Left ventricle myocardium inferior (tissue), 1 donor: ENCODE data around the gene ZACN. TPM values are rescaled to one million over a fixed set of nuclear protein-coding genes. Genes with fewer than 3 reads are reported as not detected.

Source experiments
- DNase-seq: peaks from one replicate; pipeline ENCODE4 v3.0.0-alpha.2; 2020
- H3K27ac ChIP-seq: fragments of 200-600 bp; replicated peaks from 2 replicates; pipeline ENCODE4 v1.8.0; 2021
- H3K27me3 ChIP-seq: fragments of 200-600 bp; 2 replicates; pipeline ENCODE4 v1.8.0; 2021; ENCODE audit warnings: low read depth
- H3K36me3 ChIP-seq: fragments of 200-600 bp; 2 replicates; pipeline ENCODE4 v1.8.0; 2021
- H3K4me1 ChIP-seq: fragments of 200-600 bp; 2 replicates; pipeline ENCODE4 v1.8.0; 2021
- H3K4me3 ChIP-seq: fragments of 200-600 bp; 2 replicates; pipeline ENCODE4 v1.8.0; 2021; ENCODE audit warnings: mild to moderate bottlenecking, moderate library complexity
- H3K9me3 ChIP-seq: fragments of 200-600 bp; replicated peaks from 2 replicates; pipeline ENCODE4 v1.8.0; 2021
- intact Hi-C: fragments of 100-400 bp; cut with micrococcal nuclease; formaldehyde crosslinking; loops from one replicate; pipeline ENCODE4 v1.11.0; 2022
- long read RNA-seq: library from polyadenylated mRNA; unstranded; transcript quantifications from one replicate; pipeline ENCODE4 v2.0.0, GENCODE V29; 2021
- total RNA-seq: library from RNA; stranded (reverse); fragmentation: NEBNext Ultra II Directional; extraction: Animal tissue kit (Norgen Biotek cat#: 25700); gene quantifications from one replicate; pipeline ENCODE4 v1.2.1, GENCODE V29; 2021
- TF ChIP-seq, protein P1 (sequence below): fragments of 200-600 bp; IDR thresholded peaks from 2 replicates; pipeline ENCODE4 v1.8.0; 2021; ENCODE audit warnings: antibody characterized with exemption, mild to moderate bottlenecking, borderline replicate concordance
- donor health status: DM: no; HTN: yes; CAD: no; lungs with severe emphysema.

Gene ZACN
- total RNA-seq: not detected
- long read RNA-seq: 0 reads

DNA sequence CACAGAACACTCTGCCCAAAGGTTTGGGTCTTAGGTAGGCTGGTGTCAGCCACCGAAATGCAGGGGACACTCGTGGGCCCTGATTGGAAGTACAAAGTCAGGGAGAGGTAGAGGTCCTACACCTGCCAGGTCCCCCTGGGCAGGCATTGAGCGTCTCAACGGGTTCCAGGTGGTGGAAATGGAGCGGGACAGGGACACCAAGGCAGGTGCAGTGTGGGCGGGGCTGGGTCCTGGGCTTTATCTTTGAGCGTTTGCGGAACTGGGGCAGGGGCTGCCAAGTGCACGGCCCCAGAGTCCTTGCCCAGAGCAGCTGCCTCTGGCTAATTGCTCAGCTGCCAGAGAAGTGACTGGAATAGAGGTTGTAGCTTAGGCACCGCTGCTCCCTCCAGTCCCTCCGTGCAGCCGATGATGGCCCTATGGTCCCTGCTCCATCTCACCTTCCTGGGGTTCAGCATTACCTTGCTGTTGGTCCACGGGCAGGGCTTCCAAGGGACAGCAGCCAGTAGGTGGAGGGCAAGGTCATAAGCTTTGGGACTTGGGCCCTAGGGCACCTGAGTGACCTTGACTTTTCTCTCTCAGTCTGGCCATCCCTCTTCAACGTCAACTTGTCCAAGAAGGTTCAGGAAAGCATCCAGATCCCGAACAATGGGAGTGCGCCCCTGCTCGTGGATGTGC is at the start of gene ZACN:
Gene ZACN (plus strand): TSS at position 323 of the 675 bp plus-strand sequence. CDS start 83 bp downstream, at position 406.
- H3K4me1 ChIP-seq: peaks cover 53% of the 10 kb centered on the region
- peaks cover 10% of the 10 kb centered on the region for H3K36me3 ChIP-seq
- peaks cover 61% of the 10 kb centered on the region for H3K27me3 ChIP-seq

DNA sequence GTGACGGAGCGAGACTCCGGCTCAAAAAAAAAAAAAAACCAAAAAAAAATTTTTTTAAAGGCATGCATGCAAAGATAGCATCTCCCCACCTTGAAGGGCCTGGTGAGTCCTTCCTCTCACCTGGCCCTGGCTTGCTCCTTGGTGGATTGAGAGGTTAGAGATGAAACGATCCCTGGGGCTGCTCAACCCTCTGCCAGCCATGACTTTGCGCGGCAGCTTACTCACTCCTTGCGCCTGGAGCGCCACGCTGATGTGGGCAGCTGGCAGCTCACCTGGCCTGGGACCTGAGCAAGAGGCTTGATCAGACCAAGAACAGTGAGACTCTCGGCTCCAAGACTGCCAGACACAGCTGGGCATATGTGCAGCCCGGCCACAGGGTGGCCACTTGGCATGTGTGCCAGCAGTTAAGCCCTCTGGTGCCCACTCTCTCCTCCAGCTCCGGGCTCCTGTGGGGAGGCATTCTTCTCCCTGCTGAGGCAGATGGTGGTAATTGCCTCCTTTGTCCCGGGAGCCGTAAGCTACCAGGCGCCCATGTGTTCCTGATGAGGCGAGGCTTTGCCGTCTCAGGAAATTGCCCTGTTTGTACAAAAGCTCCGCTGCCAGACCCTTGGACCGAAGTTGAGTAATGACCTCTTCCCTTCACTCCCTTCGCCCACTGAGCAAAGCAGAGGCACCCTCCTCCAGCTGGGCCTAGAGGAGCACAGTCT is 46.8 kb upstream of the ZACN start:
- Histone ChIP-seq H3K27ac (no peak overlapping the region), H3K9me3 (no peaks in the 10 kb centered on the region), H3K27me3 (no peaks in the 10 kb centered on the region), H3K36me3 (no peaks in the 10 kb centered on the region), H3K4me3 (no peak overlapping the region), H3K4me1 (peaks cover 15% of the 10 kb centered on the region)
- intact Hi-C loops: no loop called here
- TF ChIP-seq, protein P1, sequence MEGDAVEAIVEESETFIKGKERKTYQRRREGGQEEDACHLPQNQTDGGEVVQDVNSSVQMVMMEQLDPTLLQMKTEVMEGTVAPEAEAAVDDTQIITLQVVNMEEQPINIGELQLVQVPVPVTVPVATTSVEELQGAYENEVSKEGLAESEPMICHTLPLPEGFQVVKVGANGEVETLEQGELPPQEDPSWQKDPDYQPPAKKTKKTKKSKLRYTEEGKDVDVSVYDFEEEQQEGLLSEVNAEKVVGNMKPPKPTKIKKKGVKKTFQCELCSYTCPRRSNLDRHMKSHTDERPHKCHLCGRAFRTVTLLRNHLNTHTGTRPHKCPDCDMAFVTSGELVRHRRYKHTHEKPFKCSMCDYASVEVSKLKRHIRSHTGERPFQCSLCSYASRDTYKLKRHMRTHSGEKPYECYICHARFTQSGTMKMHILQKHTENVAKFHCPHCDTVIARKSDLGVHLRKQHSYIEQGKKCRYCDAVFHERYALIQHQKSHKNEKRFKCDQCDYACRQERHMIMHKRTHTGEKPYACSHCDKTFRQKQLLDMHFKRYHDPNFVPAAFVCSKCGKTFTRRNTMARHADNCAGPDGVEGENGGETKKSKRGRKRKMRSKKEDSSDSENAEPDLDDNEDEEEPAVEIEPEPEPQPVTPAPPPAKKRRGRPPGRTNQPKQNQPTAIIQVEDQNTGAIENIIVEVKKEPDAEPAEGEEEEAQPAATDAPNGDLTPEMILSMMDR: no peak
- DNase-seq: no peak

More for the DNA sequence above, at the start of gene ZACN:
- TF ChIP-seq, protein P1: no peak
- Histone ChIP-seq H3K27ac (no peak within 1 kb of the TSS), H3K4me3 (no peak within 1 kb of the TSS), H3K9me3 (no peaks in the 10 kb centered on the region)
- intact Hi-C loops: no loop called here
- DNase-seq: no peak

DNA sequence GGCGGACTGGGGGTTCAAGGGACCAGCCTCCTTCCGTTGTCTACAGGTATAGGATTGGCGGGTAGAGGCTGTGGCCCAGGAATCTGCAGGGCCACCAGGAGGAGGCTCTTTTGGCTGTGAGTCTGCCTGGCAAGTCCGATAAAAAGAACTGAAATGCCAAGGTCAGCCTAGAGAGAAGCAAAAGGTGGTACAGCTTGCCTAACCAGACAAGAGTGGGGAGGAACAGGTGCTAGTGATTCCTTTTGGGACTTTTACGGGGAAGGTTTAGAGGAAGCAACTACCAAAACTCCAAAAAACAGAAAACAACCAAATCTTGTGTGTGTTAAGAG is 46.2 kb upstream of the ZACN start:
- no peak for DNase-seq
- H3K4me1 ChIP-seq: peaks cover 15% of the 10 kb centered on the region
- H3K27me3 ChIP-seq: no peaks in the 10 kb centered on the region
- TF ChIP-seq, protein P1: no peak
- intact Hi-C loops: no loop called here
- no peaks in the 10 kb centered on the region for H3K9me3 ChIP-seq
- H3K4me3 ChIP-seq: no peak overlapping the region
- H3K27ac ChIP-seq: no peak overlapping the region
- peaks cover 1% of the 10 kb centered on the region for H3K36me3 ChIP-seq

DNA sequence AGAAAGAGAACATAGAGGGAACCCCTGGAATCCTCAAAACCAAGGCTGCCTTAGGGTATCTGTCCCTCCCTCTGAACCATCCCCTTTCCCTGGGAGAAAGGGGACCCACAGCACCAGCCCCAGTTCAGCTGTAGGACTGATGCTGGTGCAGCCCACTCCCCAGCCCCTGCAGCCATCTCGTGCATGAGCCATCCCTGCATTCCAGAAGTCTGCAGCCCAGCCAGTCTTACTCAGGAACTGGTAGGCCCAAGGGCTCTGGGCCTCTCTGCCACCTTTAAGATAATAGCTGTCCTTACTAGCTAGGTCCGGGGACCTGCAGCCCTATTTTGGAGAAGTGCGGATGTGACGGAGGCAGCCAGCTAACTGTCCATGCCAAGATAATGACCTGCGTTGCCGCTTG is 45.8 kb upstream of the ZACN start:
- Histone ChIP-seq H3K27me3 (no peaks in the 10 kb centered on the region), H3K36me3 (peaks cover 5% of the 10 kb centered on the region), H3K4me3 (no peak overlapping the region), H3K9me3 (no peaks in the 10 kb centered on the region), H3K27ac (no peak overlapping the region), H3K4me1 (peaks cover 15% of the 10 kb centered on the region)
- TF ChIP-seq, protein P1: no peak
- DNase-seq: no peak
- intact Hi-C loops: no loop called here

DNA sequence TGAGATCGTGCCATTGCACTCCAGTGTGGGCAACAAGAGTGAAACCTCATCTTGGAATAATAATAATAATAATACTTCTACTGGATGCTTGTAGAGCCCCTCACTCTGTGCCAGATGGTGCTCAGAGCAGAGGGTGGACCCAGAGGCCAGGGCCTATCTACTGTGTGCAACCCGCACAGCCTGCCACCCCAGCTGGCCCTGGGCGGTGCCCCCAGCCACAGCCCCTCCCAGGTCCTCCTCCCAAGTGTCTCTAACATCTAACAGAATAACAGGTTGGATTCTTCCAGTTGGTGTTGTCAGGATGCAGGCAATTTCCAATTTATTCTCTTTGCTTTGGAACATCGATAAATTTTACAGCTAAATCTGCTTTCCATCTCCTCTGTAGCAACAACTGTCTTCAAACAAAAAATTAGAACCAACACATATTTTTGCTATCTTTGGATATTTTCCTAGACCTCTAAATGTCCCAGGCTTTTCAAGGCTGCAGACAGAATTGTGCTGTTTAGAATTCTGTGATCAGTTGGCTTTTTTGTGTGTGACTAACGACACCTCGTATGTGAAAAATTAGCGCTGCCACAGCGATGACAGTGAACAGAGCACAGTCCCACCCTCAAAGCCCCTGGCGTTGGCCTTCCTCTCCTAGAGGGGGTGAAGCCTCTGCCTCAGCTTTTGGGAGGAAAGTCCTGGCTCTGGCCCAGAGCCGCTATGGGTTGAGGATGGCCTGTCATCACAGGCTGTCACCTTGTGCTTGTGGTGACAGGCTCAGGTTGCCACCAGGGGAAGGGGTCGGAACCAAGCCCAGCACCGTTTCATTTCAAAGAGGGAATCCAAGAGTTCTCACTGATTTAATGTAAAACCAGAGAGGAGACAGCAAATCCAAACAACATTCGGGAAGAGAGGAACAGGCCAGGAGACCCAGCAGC is 44.3 kb upstream of the ZACN start:
- intact Hi-C loops: no loop called here
- no peak for DNase-seq
- H3K9me3 ChIP-seq: no peaks in the 10 kb centered on the region
- H3K4me3 ChIP-seq: no peak overlapping the region
- H3K36me3 ChIP-seq: peaks cover 19% of the 10 kb centered on the region
- peaks cover 10% of the 10 kb centered on the region for H3K4me1 ChIP-seq
- H3K27ac ChIP-seq: no peak overlapping the region
- no peaks in the 10 kb centered on the region for H3K27me3 ChIP-seq
- TF ChIP-seq, protein P1: no peak
